Aorta (tissue), 5 donors: ENCODE measurements around the gene GRM8. TPM values are rescaled to one million over a fixed set of nuclear protein-coding genes. Genes with fewer than 3 reads are reported as not detected.

Experiments used
- ATAC-seq: fragments of 200-7000 bp; cut with Tn5 transposase; one replicate; pipeline ENCODE4 v1.9.1; 2022; ENCODE audit warnings: moderate library complexity; ENCODE audit not compliant: low FRiP score
- DNase-seq, 2 donors: peaks; one replicate each; pipeline ENCODE4 v3.0.0-alpha.2; 2020
- H3K27ac ChIP-seq, 2 donors: one replicate each; pipeline ENCODE4 v1.5.1; 2013; ENCODE audit warnings: low read length in 2 of 2, mild to moderate bottlenecking in 2 of 2, moderate library complexity in 2 of 2, control low read depth in 1 of 2, inconsistent platforms in 1 of 2, low read depth in 1 of 2
- H3K27me3 ChIP-seq, 2 donors: one replicate each; pipeline ENCODE4 v1.6.1; 2013; ENCODE audit warnings: control low read depth in 1 of 2, low read length in 1 of 2, mild to moderate bottlenecking in 1 of 2, moderate library complexity in 1 of 2; ENCODE audit not compliant: insufficient read depth in 2 of 2, control insufficient read depth in 1 of 2
- H3K36me3 ChIP-seq, 2 donors: one replicate each; pipeline ENCODE4 v1.6.1; 2013; ENCODE audit warnings: control low read depth in 1 of 2, low read length in 1 of 2, mild to moderate bottlenecking in 1 of 2; ENCODE audit not compliant: insufficient read depth in 2 of 2, control insufficient read depth in 1 of 2
- H3K4me1 ChIP-seq, 2 donors: one replicate each; pipeline ENCODE4 v1.6.1; 2013; ENCODE audit warnings: low read length in 2 of 2, control low read depth in 1 of 2, mild to moderate bottlenecking in 1 of 2, moderate library complexity in 1 of 2; ENCODE audit not compliant: insufficient read depth in 2 of 2, control insufficient read depth in 1 of 2
- H3K4me3 ChIP-seq, 2 donors: one replicate each; pipeline ENCODE4 v1.5.1; 2013; ENCODE audit warnings: low read length in 2 of 2, control low read depth in 1 of 2, mild to moderate bottlenecking in 1 of 2
- H3K9me3 ChIP-seq: one replicate; pipeline ENCODE4 v1.6.1; 2013; ENCODE audit warnings: mild to moderate bottlenecking, low read length; ENCODE audit not compliant: control insufficient read depth
- WGBS, 2 donors: extraction: QIAGEN DNeasy Blood & Tissue Kit; methylation state at CpG; one replicate each; pipeline ENCODE4 v1.1.7; 2013; 5-methylcytosine and 5-hydroxymethylcytosine counted together
- intact Hi-C, 2 donors: fragments of 100-400 bp; cut with DNase I; formaldehyde crosslinking; loops; one replicate each; pipeline versions ENCODE4 v1.14.2 to v1.15.0; 2022
- polyA plus RNA-seq, 2 donors: library from polyadenylated mRNA; stranded (reverse); fragments of 200-250 nt; gene quantifications; one replicate each; pipeline ENCODE4 v1.2.3, GENCODE V29; 2013
- total RNA-seq, 2 donors: library from RNA; stranded (reverse); fragmentation: NEBNext Ultra II Directional; extraction: Animal tissue kit (Norgen Biotek cat#: 25700); gene quantifications; one replicate each; pipeline ENCODE4 v1.2.1, GENCODE V29; 2021
- donor health status: healthy with polysubstance abuse.
- donor health status: Bipolar disorder and iron deficiency.
- donor health status: DM: no; HTN: no; CAD: no.
- donor health status: DM: no; HTN: no; CAD: no.
- donor health status: DM: yes; HTN: yes; CAD: no.

The GRM8 gene
- total and polyA plus RNA-seq, 4 donors, result 0.20 TPM; not detected in 3

- DNase-seq, result no peak
- no peak for ATAC-seq
- intact Hi-C loops, result no loop called here
Measured at GRCh38 chr7:127041689-127042452, 210.9 kb downstream of the GRM8 start.

GRCh38 chr7:127040042-127040441 lies 212.7 kb downstream of the GRM8 start:
- Histone ChIP-seq H3K36me3 (no peaks in the 10 kb centered on the region), H3K27ac (no peak overlapping the region), H3K27me3 (no peaks in the 10 kb centered on the region), H3K4me3 (no peak overlapping the region), H3K4me1 (no peaks in the 10 kb centered on the region), H3K9me3 (peaks cover 1% of the 10 kb centered on the region)
- ATAC-seq (no peak), DNase-seq (no peak)
- WGBS, 2 donors, result 80 to 81% methylated on average over 2 of the region's 2 CpGs
- intact Hi-C loops, result no loop called here

More at GRCh38 chr7:127041689-127042452, 210.9 kb downstream of the GRM8 start:
- WGBS, 2 donors, result 70 to 75% methylated on average over 7 of the region's 7 CpGs
- Histone ChIP-seq H3K27ac (no peak overlapping the region), H3K9me3 (peaks cover 1% of the 10 kb centered on the region), H3K27me3 (no peaks in the 10 kb centered on the region), H3K4me3 (no peak overlapping the region), H3K36me3 (no peaks in the 10 kb centered on the region), H3K4me1 (no peaks in the 10 kb centered on the region)

- H3K4me1 ChIP-seq, result no peaks in the 10 kb centered on the region
- intact Hi-C loops, result no loop called here
- no peak for ATAC-seq
- H3K27me3 ChIP-seq, result no peaks in the 10 kb centered on the region
- H3K27ac ChIP-seq, result no peak overlapping the region
- no peaks in the 10 kb centered on the region for H3K36me3 ChIP-seq
- H3K9me3 ChIP-seq, result peaks cover 1% of the 10 kb centered on the region
- no peak for DNase-seq
- no peak overlapping the region for H3K4me3 ChIP-seq
- WGBS, 2 donors, result 68 to 81% methylated on average over 3 of the region's 3 CpGs
Measured at GRCh38 chr7:127039541-127039940, 213.2 kb downstream of the GRM8 start.

- H3K9me3 ChIP-seq, result peaks cover 1% of the 10 kb centered on the region
- 78 to 79% methylated on average over 6 of the region's 6 CpGs for WGBS, 2 donors
- no peak for ATAC-seq
- H3K27me3 ChIP-seq, result peaks cover 0 to 1% of the 10 kb centered on the region in 2 donors
- H3K4me3 ChIP-seq, result no peak overlapping the region
- DNase-seq, result no peak
- intact Hi-C loops, result no loop called here
- no peaks in the 10 kb centered on the region for H3K36me3 ChIP-seq
- no peaks in the 10 kb centered on the region for H3K4me1 ChIP-seq
- H3K27ac ChIP-seq, result no peak overlapping the region
Measured at GRCh38 chr7:127035203-127035849, 217.4 kb downstream of the GRM8 start.

GRCh38 chr7:127034186-127034806 lies 218.4 kb downstream of the GRM8 start:
- DNase-seq (no peak), ATAC-seq (no peak)
- Histone ChIP-seq H3K9me3 (peaks cover 3% of the 10 kb centered on the region), H3K27ac (no peak overlapping the region), H3K4me3 (no peak overlapping the region), H3K36me3 (no peaks in the 10 kb centered on the region), H3K27me3 (peaks cover 0 to 1% of the 10 kb centered on the region in 2 donors), H3K4me1 (no peaks in the 10 kb centered on the region)
- intact Hi-C loops, result no loop called here

GRCh38 chr7:127029823-127030222 lies 222.9 kb downstream of the GRM8 start:
- DNase-seq, result no peak

GRCh38 chr7:127021857-127022256 lies 230.9 kb downstream of the GRM8 start:
- H3K27ac ChIP-seq, result no peak overlapping the region
- H3K9me3 ChIP-seq, result no peaks in the 10 kb centered on the region
- H3K4me3 ChIP-seq, result no peak overlapping the region
- no peaks in the 10 kb centered on the region for H3K4me1 ChIP-seq
- no peaks in the 10 kb centered on the region for H3K27me3 ChIP-seq
- 39 to 41% methylated on average over 1 of the region's 1 CpG for WGBS, 2 donors
- no peaks in the 10 kb centered on the region for H3K36me3 ChIP-seq
- no peak for ATAC-seq
- no peak for DNase-seq
- intact Hi-C loops, result no loop called here

More at GRCh38 chr7:127029823-127030222, 222.9 kb downstream of the GRM8 start:
- intact Hi-C loops, result no loop called here
- no peak for ATAC-seq
- Histone ChIP-seq H3K27ac (no peak overlapping the region), H3K9me3 (peaks cover 1% of the 10 kb centered on the region), H3K4me1 (no peaks in the 10 kb centered on the region), H3K36me3 (no peaks in the 10 kb centered on the region), H3K27me3 (peaks cover 0 to 1% of the 10 kb centered on the region in 2 donors), H3K4me3 (no peak overlapping the region)
- WGBS, 2 donors, result 84 to 85% methylated on average over 2 of the region's 2 CpGs

GRCh38 chr7:127021019-127021738 lies 231.6 kb downstream of the GRM8 start:
- intact Hi-C loops, result no loop called here
- no peaks in the 10 kb centered on the region for H3K9me3 ChIP-seq
- no peak overlapping the region for H3K27ac ChIP-seq
- H3K4me3 ChIP-seq, result no peak overlapping the region
- H3K36me3 ChIP-seq, result no peaks in the 10 kb centered on the region
- no peaks in the 10 kb centered on the region for H3K27me3 ChIP-seq
- DNase-seq, result no peak
- no peaks in the 10 kb centered on the region for H3K4me1 ChIP-seq
- no peak for ATAC-seq
